Cardiac septum (tissue), 1 donor: Measurements from ENCODE around the gene U2AF2. TPM values are rescaled to one million over a fixed set of nuclear protein-coding genes. Genes with fewer than 3 reads are reported as not detected.

Source experiments
- DNase-seq: peaks from one replicate; pipeline ENCODE4 v3.0.0-alpha.2; 2020; ENCODE audit warnings: low spot score
- intact Hi-C: fragments of 100-400 bp; cut with DNase I; formaldehyde crosslinking; loops from one replicate; pipeline ENCODE4 v1.14.0; 2022
- total RNA-seq: library from RNA; stranded (reverse); fragmentation: NEBNext Ultra II Directional; extraction: Animal tissue kit (Norgen Biotek cat#: 25700); gene quantifications from one replicate; pipeline ENCODE4 v1.2.1, GENCODE V29; 2021
- donor health status: DM: no; HTN: no; CAD: no.

U2AF2 gene
- total RNA-seq, 1 donor from 2014 or later: 80.4 TPM

DNA sequence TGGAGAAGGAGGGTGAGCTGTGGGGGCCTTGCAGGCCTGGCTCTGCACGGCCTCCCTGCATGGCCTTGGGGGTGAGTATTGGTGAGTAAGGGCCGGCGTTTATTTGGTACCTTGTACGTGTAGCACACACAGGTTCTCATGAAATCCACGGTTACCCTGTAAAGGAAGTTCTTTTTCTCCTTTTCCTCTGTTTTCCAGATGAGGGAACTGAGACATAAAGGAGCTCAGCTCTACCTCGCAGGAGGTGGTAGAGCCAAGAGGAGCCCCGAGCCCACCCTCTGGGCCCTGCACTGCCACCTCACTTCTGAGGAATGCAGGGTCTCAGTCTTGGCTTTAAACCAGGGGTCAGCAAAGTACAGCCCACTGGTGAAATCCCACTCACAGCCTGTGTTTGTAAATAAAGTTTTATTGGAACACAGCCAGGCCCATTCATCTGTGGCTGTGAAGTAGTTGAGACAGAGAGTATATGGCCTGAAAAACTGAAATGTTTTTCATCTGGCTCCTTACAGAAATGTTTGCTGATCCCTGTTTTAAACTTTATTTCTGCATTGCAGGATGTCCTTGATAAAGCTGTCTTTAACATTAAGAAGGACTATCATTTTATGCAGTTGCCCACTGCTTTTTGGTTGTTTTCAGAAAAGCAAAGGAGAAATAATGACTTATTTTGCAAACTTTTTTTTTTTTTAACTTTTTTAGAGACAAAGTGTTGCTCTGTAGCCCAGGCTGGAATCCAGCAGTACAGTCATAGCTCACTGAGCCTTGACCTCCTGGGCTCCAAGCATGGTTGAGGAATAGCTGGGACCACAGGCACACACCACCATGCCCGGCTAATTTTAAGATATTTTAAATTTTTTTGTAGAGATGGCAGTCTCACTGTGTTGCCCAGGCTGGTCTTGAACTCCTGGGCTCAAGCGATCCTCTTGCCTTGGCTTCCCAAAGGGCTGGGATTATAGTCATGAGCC lies 26.6 kb downstream of the U2AF2 start:
- DNase-seq: no peak
- intact Hi-C loops: no loop called here

DNA sequence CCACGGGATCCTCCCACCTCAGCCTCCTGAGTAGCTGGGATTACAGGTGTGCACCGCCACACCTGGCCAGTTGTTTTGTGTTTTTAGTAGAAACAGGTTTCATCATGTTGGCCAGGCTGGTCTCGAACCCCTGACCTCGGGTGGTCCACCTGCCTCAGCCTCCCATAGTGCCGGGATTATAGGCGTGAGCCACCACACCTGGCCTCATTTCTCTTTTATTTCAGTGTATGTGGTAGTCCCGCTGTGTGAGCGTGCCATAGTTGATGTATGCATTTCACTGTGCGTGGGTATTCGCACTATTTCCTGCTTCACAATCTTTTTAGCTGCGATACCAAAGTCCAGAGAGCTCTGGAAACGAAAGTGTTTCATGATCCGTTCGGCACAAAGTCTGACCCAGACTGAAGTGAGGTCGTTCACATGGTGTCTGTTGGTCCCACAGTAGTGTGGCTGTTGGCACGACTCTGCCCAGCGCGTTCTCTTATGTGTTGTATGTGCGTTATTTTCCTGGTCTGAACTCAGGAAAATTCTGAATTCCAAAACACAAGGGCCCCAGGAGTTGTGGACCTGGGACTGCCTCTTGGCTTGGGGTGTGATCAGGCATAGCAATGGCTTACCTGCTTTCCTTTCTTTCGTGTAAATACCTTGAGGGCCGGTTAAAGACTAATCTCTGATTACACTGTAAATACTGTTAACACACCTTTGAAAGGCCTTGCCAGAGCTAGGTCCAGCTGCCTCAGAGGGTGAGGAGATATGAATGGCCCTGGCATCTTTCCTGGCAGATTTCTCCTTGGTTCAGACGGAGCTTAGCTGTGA lies 28.8 kb downstream of the U2AF2 start:
- intact Hi-C loops: no loop called here
- no peak for DNase-seq

DNA sequence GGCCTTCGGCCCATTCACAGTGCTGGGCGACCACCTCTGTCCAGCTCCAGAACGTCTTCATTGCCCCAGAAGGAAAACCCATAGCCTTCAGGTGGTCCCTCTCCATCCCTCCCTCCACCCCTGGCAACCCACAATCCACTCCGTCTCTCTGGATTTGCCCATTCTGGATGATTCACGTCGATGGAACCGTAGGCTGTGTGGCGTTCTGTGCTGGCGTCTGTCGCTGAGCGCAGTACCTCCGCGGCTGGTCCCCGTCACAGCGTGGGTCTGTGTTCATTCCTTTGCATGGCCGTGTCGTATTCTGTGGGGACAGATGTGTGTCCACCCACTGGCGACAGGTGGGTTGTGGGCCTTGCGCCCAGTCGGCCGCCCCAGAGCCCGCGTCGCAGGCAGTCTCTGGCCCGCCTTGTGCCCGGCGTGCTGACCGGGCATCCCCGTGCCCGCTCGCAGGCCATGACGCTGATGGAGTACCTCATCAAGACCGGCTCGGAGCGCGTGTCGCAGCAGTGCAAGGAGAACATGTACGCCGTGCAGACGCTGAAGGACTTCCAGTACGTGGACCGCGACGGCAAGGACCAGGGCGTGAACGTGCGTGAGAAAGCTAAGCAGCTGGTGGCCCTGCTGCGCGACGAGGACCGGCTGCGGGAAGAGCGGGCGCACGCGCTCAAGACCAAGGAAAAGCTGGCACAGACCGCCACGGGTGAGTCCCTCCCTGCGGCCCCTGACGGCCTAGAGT lies 30.3 kb downstream of the U2AF2 start:
- no peak for DNase-seq

DNA sequence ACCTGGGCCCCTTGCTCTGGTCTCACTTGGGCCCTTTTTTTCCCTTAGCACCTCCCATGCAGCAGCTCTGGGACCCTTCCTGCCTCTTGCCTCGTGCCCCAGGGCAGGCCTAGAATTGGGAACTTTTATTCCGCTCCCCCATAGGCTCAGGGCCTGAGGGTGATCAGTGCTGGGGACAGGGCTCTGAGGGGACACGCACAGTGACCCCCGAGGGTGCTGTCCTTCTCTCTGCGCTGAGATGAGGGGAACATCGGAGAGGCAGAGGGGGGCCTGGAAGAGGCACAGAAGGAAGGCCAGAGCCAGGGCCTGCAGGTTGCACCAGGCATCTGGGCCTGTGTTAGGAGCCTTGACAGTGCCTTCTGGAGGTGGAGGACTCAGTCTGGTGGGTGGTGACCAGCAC lies 30.9 kb downstream of the U2AF2 start:
- intact Hi-C loops: no loop called here
- no peak for DNase-seq

More for the DNA sequence above, 30.3 kb downstream of the U2AF2 start:
- intact Hi-C loops: no loop called here

DNA sequence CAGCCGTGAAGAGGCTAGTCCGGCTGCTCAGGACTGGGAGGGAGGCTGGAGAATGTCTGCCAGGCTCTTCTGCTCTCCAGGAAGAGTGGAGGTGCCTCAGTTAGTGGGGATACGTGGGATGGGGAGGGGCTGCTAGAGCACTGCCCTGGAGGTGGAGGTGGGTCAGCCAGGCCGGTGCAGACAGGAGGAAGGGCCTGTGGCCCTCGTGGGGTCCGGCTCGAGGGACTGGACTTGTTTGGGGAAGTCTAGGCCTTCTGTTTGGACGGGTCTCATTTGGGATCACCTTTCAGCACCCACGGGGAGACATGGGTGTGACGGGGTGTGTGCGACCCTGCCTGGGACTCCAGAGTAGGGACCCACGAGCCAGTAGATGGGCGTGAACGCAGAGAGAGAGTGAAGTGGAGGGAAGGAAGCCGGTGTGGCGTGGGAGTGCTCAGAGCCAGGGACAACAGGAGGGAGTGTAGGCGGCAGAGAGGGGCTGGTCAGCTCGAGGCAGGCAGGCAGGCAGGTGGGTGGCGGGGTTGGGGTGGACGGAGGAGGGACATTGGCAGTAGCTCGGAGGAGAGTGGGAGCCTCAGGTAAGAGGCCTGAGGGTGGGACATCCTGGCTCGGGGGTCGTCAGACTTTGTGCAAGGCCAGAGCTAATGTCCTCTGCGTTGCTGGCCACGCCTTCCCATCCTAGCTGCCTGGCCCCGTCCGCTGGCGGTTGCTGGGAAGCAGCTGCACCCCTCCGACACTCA lies 31.6 kb downstream of the U2AF2 start:
- intact Hi-C loops: no loop called here
- DNase-seq: no peak

DNA sequence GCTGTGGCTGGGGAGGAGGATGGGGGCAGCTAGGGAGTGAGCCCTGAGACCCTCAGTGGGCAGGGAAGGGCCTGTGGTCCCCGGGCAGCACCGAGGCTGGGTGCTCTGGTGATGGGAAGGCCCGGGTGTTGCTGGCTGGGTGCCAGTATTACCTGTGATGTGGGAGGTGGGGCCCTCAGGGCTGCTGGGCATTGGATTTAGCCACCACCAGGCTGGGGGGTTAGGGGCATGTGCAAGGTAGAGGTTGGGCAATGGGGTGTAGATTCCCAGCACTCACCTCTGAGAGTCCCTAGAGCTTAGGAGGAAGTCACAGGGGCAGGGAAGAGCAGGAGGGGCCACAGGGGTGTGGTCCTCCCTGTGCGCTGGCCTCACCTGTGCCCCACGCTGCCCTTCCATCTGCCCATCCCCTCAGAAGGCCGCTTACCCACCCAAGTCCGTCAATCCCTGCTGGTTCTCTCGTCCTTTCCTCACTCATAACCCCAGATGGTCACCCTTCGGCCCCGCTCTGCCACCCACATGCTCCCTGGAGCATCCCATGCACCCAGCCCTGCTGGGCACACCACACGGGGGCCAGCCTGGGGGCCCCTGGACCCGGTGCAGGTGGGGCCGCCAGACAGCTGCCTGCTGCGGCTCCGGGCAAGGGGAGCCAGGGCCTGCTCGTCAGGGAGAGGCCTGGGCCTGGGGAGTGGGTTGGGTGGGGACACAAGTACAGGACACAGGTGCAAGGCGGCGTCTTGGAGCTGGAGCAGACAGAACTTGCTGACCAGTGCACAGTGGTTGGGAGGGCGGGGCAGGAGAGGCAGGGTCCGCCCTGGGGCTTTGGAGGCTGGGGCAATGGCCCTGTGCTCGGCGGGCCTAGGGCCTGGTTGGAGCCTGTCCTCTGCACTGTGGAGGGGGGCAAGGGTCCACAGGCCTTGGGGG lies 32.7 kb downstream of the U2AF2 start:
- intact Hi-C loops: no loop called here
- DNase-seq: no peak

DNA sequence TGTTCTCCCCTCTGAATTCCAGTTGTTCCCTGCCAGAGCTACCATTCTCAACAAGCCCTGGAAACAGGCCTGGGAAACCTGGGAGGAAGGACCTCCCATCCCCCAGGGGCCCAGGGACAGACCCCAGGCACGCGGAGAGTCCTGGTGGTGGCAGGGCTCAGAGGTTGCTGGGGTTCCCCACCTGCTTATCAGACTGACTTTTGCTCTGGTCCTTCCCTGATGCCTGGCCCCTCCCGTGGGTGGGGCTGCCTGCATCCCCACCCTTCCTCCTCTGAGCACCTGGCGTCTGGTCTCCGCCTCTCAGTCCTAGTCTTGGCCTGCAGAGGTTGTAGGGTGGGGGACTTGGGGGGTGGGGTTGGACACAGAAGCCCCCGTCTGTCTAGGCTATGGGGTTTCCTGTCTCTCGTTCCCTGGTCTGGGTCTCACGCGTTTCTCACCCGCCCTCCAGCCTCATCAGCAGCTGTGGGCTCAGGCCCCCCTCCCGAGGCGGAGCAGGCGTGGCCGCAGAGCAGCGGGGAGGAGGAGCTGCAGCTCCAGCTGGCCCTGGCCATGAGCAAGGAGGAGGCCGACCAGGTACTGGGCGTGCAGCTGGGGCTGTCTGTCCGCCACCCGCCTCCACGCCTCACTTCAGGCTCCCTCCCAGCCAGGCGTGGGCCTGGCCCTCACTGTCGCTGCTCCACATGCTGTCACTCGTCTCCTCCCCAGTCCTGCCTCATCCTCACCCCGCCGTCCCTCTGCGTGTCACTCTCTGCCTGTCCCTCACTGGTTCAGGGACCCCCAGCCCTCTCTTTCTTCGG lies 33.8 kb downstream of the U2AF2 start:
- DNase-seq: no peak
- intact Hi-C loops: no loop called here

DNA sequence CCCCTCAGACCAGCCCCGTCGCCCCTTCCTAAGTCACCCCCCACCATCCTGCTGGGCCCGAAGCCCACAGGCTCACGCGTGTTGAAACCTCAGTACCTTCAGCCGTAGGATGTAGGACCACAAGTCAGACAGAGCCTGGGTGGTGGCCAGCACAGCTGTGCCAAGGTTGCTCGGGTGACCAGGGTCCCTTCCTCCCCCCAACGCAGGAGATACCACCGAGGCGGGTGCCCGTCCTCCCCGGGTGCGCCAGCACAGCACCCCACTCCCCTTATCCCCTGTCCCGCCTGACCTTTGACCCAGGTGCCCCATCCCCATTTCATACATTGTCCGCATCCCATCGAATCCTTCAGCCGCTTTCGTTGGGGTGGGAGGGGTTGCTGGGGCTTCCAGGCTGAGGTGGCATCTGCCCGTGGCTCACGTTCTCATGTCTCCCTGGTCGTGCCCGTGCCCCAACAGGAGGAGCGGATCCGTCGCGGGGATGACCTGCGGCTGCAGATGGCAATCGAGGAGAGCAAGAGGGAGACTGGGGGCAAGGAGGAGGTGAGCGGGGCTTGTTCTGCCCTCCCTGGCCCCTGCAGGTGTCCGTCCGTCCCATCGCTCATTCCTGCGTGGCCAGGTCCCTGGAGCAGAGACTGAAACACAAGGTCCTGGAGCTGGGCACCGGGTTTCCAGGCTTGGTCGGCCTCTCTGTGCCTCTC lies 34.7 kb downstream of the U2AF2 start:
- no peak for DNase-seq
- intact Hi-C loops: no loop called here

DNA sequence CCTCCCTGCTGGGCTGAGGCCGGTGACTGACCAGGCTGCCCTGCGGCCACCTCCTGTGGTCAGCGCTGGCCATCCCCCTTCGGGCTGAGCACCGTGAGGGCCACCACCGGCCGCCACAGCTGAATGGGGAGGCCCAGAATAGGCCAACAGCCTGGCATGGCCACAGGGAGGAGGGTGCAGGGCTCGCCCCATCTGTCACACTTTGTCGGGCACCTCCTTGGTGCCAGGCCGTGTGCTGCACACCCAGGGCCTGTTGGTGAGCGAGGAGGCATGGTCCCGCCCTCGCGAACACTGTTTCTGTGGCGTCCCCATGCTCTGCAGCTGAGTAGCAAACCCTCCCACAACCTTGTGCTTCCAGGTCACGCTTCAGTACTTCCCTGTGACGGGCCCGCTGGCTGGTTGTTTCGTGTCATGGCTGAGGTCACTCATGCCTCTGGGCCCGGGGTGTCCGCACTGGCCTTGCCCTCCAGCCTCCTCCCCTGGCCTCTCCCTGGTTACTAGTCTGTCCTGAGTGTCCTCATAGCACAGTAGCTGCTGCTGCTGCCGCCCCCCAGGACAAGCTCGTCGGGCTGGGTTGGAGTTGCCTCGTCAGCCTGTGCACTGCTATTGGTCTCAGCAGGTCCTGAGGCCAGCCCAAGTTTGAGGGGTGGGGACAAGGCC lies 35.4 kb downstream of the U2AF2 start:
- DNase-seq: no peak
- intact Hi-C loops: no loop called here

DNA sequence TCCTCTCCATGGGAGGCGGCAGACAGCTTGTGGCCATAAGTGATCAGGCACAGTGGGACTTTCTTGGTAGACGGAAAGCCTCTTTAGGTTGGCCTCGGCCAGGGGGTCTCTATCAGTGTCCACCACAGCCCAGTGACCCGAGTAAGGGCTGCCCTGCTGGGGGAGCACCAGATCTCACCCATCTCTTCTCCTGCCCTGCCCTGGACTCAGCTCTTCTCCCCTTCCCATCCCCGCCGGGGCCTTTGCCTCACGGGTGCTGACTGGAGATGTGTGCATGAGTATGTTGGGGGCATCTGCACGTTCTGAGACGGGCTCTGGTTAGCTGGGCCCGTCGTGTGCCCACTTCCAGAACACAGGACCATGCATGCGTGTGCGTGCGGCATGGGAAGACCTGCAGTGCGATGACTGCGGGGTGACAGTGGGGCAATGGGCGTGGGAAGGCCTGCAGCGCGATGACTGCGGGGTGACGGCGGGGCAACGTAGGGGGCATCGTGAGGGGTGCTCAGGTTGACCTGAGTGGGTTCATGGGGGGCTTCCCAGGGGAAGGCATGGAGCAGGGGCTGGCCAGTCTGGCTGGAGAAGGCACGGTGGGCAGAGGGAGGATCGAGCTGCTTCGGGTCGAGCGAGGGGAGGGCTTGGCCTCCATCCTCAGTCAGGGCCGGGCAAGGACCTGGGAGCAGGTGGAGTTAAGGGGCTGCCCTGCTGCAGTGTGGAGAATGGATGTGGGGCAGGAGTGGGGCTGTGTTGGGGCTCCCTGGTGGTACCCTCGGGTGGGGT lies 36.1 kb downstream of the U2AF2 start:
- intact Hi-C loops: no loop called here
- peak; percentile 57 for DNase-seq

DNA sequence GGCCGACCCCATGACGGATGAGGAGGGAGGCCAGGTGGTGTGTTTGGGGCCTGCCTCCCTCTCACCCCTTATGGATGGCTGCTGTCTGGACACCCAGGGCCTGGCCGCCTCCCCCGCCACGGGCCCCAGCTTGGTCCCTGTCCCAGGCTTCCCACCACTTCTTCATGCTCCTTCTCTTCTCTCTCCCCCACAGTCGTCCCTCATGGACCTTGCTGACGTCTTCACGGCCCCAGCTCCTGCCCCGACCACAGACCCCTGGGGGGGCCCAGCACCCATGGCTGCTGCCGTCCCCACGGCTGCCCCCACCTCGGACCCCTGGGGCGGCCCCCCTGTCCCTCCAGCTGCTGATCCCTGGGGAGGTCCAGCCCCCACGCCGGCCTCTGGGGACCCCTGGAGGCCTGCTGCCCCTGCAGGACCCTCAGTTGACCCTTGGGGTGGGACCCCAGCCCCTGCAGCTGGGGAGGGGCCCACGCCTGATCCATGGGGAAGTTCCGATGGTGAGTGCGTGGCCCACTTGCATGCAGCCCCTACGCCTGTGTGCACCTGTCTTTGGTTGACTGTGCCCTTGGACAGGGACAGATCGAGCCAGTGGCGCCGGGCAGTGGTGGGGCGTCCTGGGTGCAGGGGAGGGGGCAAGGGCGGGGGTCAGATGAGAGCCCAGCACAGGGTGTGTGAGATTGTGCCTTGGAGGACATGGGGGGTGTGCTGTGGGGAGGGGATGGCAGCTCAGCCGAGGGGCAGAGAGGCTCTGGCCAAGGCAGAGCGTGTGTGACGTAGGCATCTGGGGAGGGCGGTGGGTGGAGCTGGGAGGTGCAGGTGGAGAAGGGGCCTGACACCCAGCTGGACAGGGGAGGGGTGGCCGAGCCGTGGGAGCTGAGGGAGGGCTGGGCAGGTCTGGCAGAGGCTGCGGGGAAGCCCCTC lies 37.0 kb downstream of the U2AF2 start:
- intact Hi-C loops: no loop called here
- DNase-seq: peak; percentile 67

DNA sequence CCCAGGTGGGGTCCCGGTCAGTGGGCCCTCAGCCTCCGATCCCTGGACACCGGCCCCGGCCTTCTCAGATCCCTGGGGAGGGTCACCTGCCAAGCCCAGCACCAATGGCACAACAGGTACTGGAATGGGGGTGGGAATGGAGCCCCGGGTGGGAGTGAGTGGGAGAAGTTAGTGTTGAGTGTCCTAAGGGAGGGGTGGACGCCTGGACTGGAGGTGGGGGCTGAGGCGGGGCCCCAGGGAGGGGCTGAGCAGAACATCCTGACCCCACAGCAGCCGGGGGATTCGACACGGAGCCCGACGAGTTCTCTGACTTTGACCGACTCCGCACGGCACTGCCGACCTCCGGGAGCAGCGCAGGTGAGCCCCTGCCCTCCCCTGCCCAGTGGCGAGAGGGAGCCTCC lies 37.8 kb downstream of the U2AF2 start:
- peak; percentile 56 for DNase-seq
- intact Hi-C loops: no loop called here

DNA sequence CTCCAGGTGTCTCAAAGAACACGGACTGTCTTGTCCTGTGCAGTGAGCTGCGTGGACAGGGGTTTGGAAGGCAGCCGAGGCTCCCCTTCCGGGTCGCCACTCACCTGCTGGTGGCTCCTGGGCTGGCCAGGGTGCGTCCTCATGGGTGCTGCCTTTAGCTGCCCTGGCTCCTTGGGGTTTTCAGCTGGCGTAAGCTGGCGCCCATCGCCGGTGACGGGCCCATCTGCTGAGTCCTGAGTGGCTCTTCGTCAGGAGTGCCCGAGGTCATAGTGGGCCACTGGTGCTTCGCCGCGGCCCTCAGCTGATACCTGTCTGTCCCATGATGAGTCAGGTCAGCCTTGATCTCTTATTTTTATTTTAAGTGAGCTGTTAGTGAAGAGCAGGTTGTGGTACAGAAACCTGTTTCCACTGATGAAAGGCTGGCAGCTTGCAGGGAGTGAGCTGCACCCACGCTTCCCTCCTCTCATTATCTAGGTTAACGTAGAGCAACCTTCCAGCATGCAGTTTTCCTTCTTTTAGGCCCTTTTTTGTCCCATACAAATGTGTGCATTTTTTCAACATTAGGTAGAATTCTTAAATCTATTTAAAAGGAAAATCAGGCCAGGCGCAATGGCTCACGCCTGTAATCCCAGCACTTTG lies 38.6 kb downstream of the U2AF2 start:
- peak; percentile 53 for DNase-seq
- intact Hi-C loops: no loop called here

DNA sequence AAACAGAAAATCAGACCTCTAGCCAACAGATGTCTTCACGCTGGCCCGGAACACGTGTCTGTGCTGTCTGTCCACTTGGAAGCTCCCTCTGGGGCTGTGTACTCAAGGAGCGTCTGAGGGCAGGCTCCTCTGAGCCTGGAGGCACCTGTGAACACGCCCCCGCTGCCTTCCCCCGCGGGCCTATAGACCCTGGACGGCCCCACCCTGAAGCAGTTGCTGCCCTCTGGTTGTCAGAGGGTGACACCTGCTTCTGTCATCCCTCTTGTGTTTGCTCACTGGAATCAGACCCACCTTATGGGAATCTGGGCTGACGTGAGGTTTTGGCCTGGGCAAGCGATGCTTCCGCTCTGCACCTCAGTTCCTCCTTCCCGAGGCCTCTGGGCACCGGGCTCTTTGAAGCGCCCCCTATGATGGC lies 39.4 kb downstream of the U2AF2 start:
- DNase-seq: peak; percentile 72

More for the DNA sequence above, 39.4 kb downstream of the U2AF2 start:
- intact Hi-C loops: no loop called here
